Kidney epithelial cell (primary cell): ENCODE results near the gene IRS2. TPM values are rescaled to one million over a fixed set of nuclear protein-coding genes. Genes with fewer than 3 reads are reported as not detected.
A peak's percentile ranks its signal among the peaks of the same experiment; 100 is the strongest.

Source experiments
- DNase-seq: peaks from one replicate; pipeline ENCODE4 v3.0.0-alpha.2; 2010; ENCODE audit warnings: low read depth
- H3K27me3 ChIP-seq: 2 replicates; pipeline ENCODE4 v1.6.0; 2011; ENCODE audit warnings: low read length; ENCODE audit not compliant: control insufficient read depth, insufficient read depth
- H3K36me3 ChIP-seq: 2 replicates; pipeline ENCODE4 v1.5.1; 2011; ENCODE audit warnings: low read length; ENCODE audit not compliant: control insufficient read depth, insufficient read depth
- H3K4me3 ChIP-seq: 2 replicates; pipeline ENCODE4 v1.5.1; 2011; ENCODE audit warnings: low read depth, mild to moderate bottlenecking, control low read depth, low read length
- total RNA-seq: library from RNA; depleted of rRNA; stranded (reverse); fragments of >200 nt; gene quantifications from 2 replicates; pipeline ENCODE4 v1.2.3, GENCODE V29; 2015
- TF ChIP-seq, protein P1 (sequence below): IDR thresholded peaks from 2 replicates; pipeline ENCODE4 v1.5.1; 2011; ENCODE audit warnings: mild to moderate bottlenecking, moderate library complexity, low read length, control low read depth, inconsistent platforms; ENCODE audit not compliant: insufficient read depth, poor library complexity, severe bottlenecking

Gene IRS2
- total RNA-seq, 1 donor from 2014 or later, result 27.1 TPM

DNA sequence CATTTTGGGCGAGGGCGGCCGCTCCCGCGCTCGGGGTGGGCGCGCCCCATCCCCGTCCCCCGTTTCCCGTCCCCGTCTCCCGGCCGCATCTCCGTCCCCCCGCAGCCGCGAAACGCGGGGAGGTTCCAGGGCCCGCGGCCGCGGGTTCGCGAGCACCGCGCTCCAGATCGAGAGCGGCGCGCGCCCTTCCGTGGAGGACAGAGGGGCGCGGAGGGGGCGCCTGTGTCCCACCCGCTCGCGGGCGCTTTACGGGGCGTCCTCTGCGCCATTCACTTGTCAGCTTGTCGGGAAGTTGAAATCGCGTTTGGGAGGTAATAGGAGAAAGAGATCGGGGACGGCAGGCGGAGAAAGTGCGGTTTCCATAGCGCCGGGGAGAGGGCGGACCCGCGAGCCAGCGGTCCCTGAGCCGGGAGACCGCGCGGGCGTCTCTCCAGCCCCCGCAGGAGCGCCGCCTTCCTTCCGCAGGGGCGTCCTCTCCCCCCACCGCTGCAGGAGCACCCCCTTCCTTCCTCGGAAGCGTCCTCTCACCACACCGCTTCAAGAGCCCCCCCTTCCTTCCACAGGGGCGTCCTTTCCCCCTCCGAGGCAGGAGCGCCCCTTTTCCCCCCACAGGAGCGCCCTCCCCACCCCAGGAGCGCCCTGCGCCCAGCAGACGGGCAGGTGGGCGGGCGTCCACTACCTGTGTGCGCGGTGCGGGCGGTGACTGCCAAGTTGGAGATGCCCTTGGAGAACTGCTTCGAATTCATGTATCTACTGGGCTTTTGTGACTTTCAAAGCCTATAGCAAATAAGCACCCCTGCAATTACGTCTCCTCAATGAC is 962 bp upstream of the IRS2 start:
- Histone ChIP-seq H3K36me3 (no peaks in the 10 kb centered on the region), H3K27me3 (no peaks in the 10 kb centered on the region), H3K4me3 (peak overlapping the region; percentile 79)
- no peak for DNase-seq
- TF ChIP-seq, protein P1, sequence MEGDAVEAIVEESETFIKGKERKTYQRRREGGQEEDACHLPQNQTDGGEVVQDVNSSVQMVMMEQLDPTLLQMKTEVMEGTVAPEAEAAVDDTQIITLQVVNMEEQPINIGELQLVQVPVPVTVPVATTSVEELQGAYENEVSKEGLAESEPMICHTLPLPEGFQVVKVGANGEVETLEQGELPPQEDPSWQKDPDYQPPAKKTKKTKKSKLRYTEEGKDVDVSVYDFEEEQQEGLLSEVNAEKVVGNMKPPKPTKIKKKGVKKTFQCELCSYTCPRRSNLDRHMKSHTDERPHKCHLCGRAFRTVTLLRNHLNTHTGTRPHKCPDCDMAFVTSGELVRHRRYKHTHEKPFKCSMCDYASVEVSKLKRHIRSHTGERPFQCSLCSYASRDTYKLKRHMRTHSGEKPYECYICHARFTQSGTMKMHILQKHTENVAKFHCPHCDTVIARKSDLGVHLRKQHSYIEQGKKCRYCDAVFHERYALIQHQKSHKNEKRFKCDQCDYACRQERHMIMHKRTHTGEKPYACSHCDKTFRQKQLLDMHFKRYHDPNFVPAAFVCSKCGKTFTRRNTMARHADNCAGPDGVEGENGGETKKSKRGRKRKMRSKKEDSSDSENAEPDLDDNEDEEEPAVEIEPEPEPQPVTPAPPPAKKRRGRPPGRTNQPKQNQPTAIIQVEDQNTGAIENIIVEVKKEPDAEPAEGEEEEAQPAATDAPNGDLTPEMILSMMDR, result no peak

DNA sequence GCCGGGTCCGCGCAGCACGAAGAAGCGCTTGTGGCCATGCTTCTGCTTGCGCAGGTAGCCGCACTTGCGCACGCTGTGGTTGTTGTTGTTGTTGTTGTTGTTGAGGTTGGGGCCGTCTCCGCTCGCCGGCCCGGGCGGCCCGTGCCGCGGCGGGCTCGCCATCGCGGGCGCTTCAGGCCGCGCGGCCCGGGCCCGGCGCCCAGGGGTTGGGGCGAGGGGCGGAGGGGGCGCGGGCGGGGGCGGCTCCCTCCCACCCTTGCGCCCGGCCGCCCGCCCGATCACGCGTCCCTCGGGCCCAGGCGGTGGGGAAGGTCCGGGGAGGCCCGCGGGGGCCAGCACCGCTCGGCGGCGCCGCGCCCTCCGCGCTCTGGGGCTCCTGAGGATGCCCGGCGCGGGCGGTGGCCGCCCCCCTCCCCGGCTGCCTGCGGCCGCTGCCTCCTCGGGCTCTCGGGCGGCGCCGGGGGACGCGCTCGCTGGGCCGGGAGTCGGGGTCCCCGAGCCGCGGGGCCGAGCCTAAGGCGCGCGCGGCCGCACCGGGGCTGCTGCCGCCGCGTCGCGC is 412 bp downstream of the IRS2 start:
- TF ChIP-seq, protein P1, result no peak
- no peaks in the 10 kb centered on the region for H3K27me3 ChIP-seq
- no peak for DNase-seq
- H3K4me3 ChIP-seq, result peak overlapping the region; percentile 60
- no peaks in the 10 kb centered on the region for H3K36me3 ChIP-seq

DNA sequence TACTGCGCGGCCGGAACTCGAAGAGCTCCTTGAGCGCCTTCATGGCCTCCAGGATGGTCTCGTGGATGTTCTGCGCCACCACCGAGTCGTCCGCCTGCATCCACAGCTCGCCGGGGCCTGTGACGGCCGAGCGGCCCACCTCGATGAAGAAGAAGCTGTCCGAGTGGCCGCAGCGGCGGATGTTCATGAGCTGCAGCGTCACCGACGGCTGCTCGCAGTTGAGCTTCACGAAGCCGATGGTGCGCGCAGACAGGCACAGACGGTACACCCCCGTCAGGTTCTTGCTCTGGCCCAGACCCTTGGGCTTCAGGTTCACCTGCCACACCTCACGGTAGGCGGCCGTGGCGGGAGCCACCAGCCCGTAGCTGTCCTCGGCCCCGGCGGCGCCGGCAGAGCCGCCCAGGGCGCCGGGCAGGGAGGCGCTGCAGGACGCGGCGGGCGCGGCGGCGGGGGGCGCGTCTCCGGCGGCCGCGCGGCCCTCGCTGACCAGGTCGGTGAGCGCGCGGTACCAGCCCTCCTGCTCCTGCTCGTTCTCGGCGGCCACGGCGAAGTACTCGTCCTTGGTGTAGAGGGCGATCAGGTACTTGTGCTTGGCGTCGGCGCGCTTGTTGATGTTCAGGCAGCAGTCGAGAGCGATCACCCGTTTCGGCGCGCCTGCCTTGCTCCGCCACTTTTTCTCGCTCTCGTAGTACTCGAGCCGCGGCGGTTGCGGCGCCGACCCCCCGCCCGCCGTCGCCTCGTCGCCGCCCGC is 1.1 kb downstream of the IRS2 start:
- no peaks in the 10 kb centered on the region for H3K27me3 ChIP-seq
- no peak for DNase-seq
- TF ChIP-seq, protein P1, result no peak
- no peaks in the 10 kb centered on the region for H3K36me3 ChIP-seq
- peak overlapping the region; percentile 60 for H3K4me3 ChIP-seq

DNA sequence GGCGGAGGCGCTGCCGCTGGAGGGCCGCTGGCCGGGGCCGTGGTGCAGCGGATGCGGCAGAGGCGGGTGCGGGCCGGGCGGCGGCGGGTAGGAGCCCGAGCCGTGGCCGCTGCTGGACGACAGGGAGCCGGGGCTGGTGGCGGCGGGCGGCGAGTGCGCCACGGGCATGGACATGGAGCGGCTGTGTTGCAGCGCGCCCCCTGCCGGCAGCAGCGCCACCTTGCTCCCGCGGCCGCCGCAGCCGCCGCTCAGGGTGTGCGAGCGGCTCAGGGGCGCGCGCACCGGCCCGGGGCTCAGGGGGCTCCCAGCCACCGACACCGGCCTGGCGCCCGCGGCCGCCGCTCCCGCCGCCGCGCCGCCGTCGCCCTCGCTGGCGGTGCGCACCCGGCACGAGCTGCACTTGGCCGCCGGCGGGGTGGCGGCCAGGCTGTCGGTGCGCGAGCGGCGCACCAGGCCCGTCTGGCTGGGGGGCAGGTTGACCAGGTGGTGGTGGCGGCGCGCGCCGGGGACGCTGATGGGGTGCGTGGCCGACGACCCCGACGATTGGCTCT is 1.7 kb downstream of the IRS2 start:
- peak overlapping the region; percentile 60 for H3K4me3 ChIP-seq
- TF ChIP-seq, protein P1, result no peak
- no peaks in the 10 kb centered on the region for H3K27me3 ChIP-seq
- DNase-seq, result no peak
- H3K36me3 ChIP-seq, result no peaks in the 10 kb centered on the region

DNA sequence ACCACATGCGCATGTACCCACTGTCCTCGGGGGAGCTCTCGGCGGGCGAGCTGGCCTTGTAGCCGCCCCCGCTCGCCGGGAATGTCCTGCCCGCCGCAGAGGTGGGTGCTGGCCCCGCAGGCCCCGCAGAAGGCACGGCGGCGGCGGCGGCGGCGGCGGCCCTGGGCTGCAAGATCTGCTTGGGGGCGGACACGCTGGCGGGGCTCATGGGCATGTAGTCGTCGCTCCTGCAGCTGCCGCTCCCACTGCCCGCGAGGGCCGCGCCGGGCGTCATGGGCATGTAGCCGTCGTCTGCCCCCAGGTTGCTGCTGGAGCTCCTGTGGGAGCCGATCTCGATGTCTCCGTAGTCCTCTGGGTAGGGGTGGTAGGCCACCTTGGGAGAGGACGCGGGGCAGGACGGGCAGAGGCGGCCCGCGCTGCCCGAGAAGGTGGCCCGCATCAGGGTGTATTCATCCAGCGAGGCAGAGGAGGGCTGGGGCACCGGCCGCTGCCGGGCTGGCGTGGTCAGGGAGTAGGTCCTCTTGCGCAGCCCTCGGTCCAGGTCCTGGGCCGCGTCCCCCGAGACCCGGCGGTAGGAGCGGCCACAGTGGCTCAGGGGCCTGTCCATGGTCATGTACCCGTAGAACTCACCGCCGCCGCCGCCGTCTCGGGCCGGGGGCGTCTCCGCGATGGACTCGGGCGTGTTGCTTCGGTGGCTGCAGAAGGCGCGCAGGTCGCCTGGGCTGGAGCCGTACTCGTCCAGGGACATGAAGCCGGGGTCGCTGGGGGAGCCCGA is 2.4 kb downstream of the IRS2 start:
- peak overlapping the region; percentile 50 for H3K4me3 ChIP-seq
- DNase-seq, result no peak
- H3K27me3 ChIP-seq, result no peaks in the 10 kb centered on the region
- TF ChIP-seq, protein P1, result no peak
- H3K36me3 ChIP-seq, result no peaks in the 10 kb centered on the region
